AG10803 (cell line): ENCODE data around the gene SF3B5.

Experiments
- DNase-seq: peaks from one replicate; pipeline ENCODE4 v3.0.0; 2010; ENCODE audit warnings: low read depth
- H3K4me3 ChIP-seq: 2 replicates; pipeline ENCODE4 v1.5.1; 2011; ENCODE audit warnings: mild to moderate bottlenecking, low read length, control low read depth
- TF ChIP-seq, protein P1 (sequence below): conservative IDR thresholded peaks from 2 replicates; pipeline ENCODE4 v1.5.1; 2011; ENCODE audit warnings: mild to moderate bottlenecking, low read length, control low read depth, inconsistent platforms

SF3B5 gene

DNA sequence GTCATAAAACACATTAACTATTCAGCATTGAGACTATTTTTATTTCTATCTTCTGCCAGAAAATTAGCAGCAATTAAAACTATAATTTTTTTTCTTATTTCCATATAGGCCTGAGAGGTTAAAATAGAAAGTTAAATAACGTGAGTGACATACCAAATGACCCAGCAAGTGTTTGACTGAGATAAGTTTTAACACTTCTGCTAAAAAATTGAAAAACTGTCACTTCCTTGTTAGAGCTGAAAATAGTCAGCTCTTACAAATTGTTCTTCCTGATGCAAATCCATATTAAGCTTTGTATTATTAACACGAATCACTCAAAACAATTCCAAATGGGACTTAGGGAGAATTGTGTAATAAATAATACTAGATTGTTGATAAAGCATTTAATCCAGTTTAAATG is 28.5 kb upstream of the SF3B5 start:
- H3K4me3 ChIP-seq = no peak overlapping the region
- no peak for DNase-seq
- TF ChIP-seq, protein P1, sequence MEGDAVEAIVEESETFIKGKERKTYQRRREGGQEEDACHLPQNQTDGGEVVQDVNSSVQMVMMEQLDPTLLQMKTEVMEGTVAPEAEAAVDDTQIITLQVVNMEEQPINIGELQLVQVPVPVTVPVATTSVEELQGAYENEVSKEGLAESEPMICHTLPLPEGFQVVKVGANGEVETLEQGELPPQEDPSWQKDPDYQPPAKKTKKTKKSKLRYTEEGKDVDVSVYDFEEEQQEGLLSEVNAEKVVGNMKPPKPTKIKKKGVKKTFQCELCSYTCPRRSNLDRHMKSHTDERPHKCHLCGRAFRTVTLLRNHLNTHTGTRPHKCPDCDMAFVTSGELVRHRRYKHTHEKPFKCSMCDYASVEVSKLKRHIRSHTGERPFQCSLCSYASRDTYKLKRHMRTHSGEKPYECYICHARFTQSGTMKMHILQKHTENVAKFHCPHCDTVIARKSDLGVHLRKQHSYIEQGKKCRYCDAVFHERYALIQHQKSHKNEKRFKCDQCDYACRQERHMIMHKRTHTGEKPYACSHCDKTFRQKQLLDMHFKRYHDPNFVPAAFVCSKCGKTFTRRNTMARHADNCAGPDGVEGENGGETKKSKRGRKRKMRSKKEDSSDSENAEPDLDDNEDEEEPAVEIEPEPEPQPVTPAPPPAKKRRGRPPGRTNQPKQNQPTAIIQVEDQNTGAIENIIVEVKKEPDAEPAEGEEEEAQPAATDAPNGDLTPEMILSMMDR = no peak

DNA sequence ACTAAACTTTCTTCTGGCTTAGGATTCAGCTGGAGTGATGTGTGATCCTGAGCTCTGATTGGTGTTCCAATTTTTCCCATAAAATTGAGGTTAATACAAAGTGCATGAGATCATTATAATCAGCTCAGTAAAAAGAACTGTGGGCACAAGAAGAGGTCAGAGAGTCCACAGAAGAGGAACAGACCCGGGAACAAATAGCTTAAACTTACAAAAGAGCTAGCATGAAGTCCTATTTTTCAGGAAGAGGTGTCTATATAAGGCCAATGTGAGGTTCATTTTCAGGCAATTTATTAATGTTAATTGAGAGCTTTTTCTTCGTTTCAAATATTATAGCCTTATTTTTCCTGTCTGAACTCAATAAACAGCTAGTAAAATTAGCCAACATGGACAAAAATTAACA is 28.0 kb upstream of the SF3B5 start:
- TF ChIP-seq, protein P1 = no peak
- DNase-seq = no peak
- H3K4me3 ChIP-seq = no peak overlapping the region

DNA sequence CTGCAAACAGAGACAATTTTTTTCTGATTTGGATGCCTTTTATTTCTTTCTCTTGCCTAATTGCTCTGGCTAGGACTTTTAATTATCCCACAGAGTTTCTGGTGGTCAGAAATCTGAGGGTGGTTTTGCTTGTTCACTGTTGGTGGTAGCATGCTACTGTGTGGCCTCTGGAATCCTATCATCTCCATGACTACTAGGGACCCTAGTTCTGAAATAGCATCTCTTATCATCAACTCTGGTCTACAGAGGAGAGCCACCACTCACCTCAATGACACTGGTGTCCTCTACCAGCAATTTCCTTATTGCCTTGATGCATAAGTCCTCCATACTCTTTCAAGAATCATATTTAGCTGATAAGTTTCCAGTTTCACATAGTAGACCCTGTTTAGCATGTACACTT is 27.5 kb upstream of the SF3B5 start:
- H3K4me3 ChIP-seq = no peak overlapping the region
- DNase-seq = no peak
- TF ChIP-seq, protein P1 = no peak

DNA sequence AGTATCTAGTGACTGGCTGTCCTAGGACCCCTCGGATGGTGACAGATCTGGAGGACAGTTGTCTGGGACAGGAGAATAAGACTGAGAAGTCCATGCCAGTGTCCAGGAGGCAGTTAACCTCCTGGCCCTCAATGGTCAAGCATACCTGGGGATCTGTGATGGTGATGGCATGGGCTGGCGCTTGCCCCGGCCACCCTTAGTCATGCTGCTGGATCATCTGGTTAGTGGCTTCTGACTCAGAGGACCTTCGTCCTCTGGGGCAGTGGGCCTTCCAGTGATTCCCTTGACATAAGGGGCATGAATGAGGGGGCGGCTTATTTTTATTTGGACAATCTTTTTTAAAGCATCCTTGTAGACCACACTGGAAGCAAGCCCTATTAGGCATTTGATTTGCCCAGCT is 24.0 kb upstream of the SF3B5 start:
- no peak overlapping the region for H3K4me3 ChIP-seq
- no peak for DNase-seq
- TF ChIP-seq, protein P1 = no peak

DNA sequence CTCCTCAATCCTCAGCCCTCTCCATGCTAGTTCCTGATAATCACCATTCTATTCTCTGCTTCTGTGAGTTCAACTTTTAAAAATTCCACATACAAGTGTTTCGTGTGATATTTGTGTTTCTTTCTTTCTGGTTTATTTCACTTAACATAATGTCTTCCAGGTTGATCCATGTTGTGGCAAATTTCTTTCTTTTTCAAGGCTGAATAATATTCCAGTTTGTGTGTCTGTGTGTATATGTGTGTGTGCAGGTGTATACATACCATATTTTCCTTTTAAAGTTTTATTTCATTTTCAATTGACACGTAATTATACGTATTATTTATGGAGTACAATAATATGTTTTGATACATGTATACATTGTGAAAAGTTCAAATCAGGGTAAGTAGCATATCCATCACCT is 19.8 kb upstream of the SF3B5 start:
- H3K4me3 ChIP-seq = no peak overlapping the region
- TF ChIP-seq, protein P1 = no peak
- DNase-seq = no peak

DNA sequence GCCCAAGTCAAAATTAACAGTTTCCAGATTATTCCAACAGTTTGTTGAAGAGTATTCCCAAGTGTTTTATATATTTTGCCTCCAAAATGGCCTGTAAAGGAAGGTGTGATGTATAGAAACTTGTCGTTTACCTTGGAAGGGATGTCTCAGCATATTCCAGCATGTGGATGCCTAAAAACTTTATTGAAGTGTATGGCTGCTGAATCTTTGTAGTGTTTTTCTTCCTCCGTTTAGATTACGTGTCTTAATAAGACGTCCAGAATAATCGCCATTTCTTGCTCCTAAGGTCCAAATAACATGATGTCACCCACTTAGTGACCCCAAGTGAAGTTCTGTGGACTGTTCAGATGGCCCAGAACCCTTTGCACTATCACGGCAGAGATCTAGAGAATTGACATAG is 18.0 kb upstream of the SF3B5 start:
- H3K4me3 ChIP-seq = no peak overlapping the region
- TF ChIP-seq, protein P1 = no peak
- DNase-seq = no peak

DNA sequence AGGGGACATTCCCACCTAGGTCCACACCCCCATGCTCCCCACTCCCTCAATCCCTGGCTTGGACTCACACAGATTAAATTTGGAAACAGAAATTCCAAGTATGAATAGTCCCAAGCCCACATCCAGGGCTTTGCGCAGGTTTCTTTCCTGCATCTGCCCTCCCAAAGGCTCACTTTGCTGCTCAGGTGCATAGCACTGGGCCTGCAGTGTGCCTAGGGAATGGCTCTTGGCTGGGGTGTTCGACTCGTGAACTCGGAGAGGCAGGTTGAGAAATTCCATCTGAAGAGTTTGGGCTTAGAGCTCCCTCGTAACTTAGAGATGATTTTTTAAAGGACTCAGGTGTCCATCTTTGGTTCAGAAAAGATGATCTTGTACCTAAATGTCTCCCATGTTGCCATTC is 14.8 kb upstream of the SF3B5 start:
- H3K4me3 ChIP-seq = no peak overlapping the region
- no peak for DNase-seq
- TF ChIP-seq, protein P1 = no peak
